ENCODE results near the gene PHYHD1. TPM values are rescaled to one million over a fixed set of nuclear protein-coding genes. Genes with fewer than 3 reads are reported as not detected.

PHYHD1 gene
- polyA plus RNA-seq, 1 of the 3 experiments (the other 2 are of a cell fraction) = not detected

GRCh38 chr9:128937310-128938165, 16.8 kb downstream of the PHYHD1 start:
- Histone ChIP-seq H2AFZ (ENCODE audit: low read depth) (no peak overlapping the region), H3K4me1 (ENCODE audit: control insufficient read depth in 1 of 2, insufficient read depth in 2 of 2, low read depth in 1 of 2, low read length in 1 of 2) (peaks cover 6 to 15% of the 10 kb centered on the region in 2 experiments; a peak in 2 of 4 replicates), H3K4me2 (no peak overlapping the region), H3K9me2 (no peaks in the 10 kb centered on the region), H3K4me3 (ENCODE audit: low read depth in 2 of 2, low read length in 1 of 2) (no peak overlapping the region), H3K36me3 (replicated peaks in 1 of 2; ENCODE audit: control insufficient read depth in 1 of 2, insufficient read depth in 2 of 2, low read length in 1 of 2) (no peaks in the 10 kb centered on the region), H3F3A (replicated peaks; ENCODE audit: insufficient read depth) (no peaks in the 10 kb centered on the region), H3K27me3 (ENCODE audit: insufficient read depth) (no peaks in the 10 kb centered on the region), H4K20me1 (ENCODE audit: insufficient read depth) (no peaks in the 10 kb centered on the region), H3K9ac (no peak overlapping the region), H3K27ac (ENCODE audit: low read depth in 2 of 2, low read length in 1 of 2) (no peak overlapping the region), H3K79me2 (ENCODE audit: insufficient read depth) (no peaks in the 10 kb centered on the region), H3K9me3 (no peaks in the 10 kb centered on the region)
- no peak for DNase-seq
- WGBS (ENCODE audit: low lambda C conversion rate) = 90% methylated on average over 9 of the region's 9 CpGs
- ChIA-PET POLR2A (interaction anchor here (1.6 kb wide), 1 partner anchor 11 kb away, joined by 3 read pairs; no protein-coding TSS in a partner anchor), CTCF (interaction anchor here (1.2 to 2.8 kb wide), 4 partner anchors 10 to 205 kb away, joined by 3 to 18 read pairs (median 6); no protein-coding TSS in a partner anchor)
- TF ChIP-seq ELF1 (IDR thresholded peaks at IDR 0.05) (no peak), GABPA (IDR thresholded peaks at IDR 0.05; ENCODE audit: low read depth) (no peak), SMC3 (IDR thresholded peaks at IDR 0.05; ENCODE audit: low read depth, low read length) (no peak), ZBTB33 (IDR thresholded peaks at IDR 0.05; ENCODE audit: borderline replicate concordance, low read depth) (no peak)
- TF ChIP-seq, protein P1, sequence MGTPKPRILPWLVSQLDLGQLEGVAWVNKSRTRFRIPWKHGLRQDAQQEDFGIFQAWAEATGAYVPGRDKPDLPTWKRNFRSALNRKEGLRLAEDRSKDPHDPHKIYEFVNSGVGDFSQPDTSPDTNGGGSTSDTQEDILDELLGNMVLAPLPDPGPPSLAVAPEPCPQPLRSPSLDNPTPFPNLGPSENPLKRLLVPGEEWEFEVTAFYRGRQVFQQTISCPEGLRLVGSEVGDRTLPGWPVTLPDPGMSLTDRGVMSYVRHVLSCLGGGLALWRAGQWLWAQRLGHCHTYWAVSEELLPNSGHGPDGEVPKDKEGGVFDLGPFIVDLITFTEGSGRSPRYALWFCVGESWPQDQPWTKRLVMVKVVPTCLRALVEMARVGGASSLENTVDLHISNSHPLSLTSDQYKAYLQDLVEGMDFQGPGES (IDR thresholded peaks at IDR 0.05; ENCODE audit: low read depth, low read length) = no peak

- H3K27me3 ChIP-seq (ENCODE audit: insufficient read depth) = no peaks in the 10 kb centered on the region
- no peaks in the 10 kb centered on the region for H3K9me2 ChIP-seq
- H3K9me3 ChIP-seq = no peaks in the 10 kb centered on the region
- TF ChIP-seq, protein P2, sequence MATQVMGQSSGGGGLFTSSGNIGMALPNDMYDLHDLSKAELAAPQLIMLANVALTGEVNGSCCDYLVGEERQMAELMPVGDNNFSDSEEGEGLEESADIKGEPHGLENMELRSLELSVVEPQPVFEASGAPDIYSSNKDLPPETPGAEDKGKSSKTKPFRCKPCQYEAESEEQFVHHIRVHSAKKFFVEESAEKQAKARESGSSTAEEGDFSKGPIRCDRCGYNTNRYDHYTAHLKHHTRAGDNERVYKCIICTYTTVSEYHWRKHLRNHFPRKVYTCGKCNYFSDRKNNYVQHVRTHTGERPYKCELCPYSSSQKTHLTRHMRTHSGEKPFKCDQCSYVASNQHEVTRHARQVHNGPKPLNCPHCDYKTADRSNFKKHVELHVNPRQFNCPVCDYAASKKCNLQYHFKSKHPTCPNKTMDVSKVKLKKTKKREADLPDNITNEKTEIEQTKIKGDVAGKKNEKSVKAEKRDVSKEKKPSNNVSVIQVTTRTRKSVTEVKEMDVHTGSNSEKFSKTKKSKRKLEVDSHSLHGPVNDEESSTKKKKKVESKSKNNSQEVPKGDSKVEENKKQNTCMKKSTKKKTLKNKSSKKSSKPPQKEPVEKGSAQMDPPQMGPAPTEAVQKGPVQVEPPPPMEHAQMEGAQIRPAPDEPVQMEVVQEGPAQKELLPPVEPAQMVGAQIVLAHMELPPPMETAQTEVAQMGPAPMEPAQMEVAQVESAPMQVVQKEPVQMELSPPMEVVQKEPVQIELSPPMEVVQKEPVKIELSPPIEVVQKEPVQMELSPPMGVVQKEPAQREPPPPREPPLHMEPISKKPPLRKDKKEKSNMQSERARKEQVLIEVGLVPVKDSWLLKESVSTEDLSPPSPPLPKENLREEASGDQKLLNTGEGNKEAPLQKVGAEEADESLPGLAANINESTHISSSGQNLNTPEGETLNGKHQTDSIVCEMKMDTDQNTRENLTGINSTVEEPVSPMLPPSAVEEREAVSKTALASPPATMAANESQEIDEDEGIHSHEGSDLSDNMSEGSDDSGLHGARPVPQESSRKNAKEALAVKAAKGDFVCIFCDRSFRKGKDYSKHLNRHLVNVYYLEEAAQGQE (IDR thresholded peaks at IDR 0.05; ENCODE audit: low read depth, low read length) = no peak
- TF ChIP-seq GATA2 (CRISPR knock-in tag; IDR thresholded peaks at IDR 0.05) (no peak), RXRA (IDR thresholded peaks at IDR 0.05; ENCODE audit: borderline replicate concordance, low read depth) (peak; percentile 40; the same call in 1 of the 2 replicates), JUND (IDR thresholded peaks at IDR 0.05) (no peak), MAX (IDR thresholded peaks at IDR 0.05; ENCODE audit: low read depth) (no peak), EZH2phosphoT487 (IDR thresholded peaks at IDR 0.05; ENCODE audit: borderline replicate concordance, low read depth) (no peak)
- DNase-seq = peak; percentile 66
- ChIA-PET POLR2A (no interaction called here), CTCF (no interaction called here)
- H3K36me3 ChIP-seq (replicated peaks in 1 of 2; ENCODE audit: control insufficient read depth in 1 of 2, insufficient read depth in 2 of 2, low read length in 1 of 2) = peaks cover 0 to 7% of the 10 kb centered on the region in 2 experiments
- H3K4me2 ChIP-seq = no peak overlapping the region; the same call in 1 of the 2 replicates
- 0 out of 2 replicates have a peak overlapping the region, but pooled peaks have one; percentile 8 for H2AFZ ChIP-seq (ENCODE audit: low read depth)
- H3K79me2 ChIP-seq (ENCODE audit: insufficient read depth) = peaks cover 3% of the 10 kb centered on the region
- peaks cover 6 to 15% of the 10 kb centered on the region in 2 experiments; a peak in 2 of 4 replicates for H3K4me1 ChIP-seq (ENCODE audit: control insufficient read depth in 1 of 2, insufficient read depth in 2 of 2, low read depth in 1 of 2, low read length in 1 of 2)
- no peak overlapping the region; a peak in 1 of 4 replicates for H3K27ac ChIP-seq (ENCODE audit: low read depth in 2 of 2, low read length in 1 of 2)
- no peak overlapping the region for H3K9ac ChIP-seq
- H3K4me3 ChIP-seq (ENCODE audit: low read depth in 2 of 2, low read length in 1 of 2) = no peak overlapping the region
- WGBS (ENCODE audit: low lambda C conversion rate) = 62% methylated on average over 9 of the region's 15 CpGs
- H4K20me1 ChIP-seq (ENCODE audit: insufficient read depth) = no peaks in the 10 kb centered on the region
- no peaks in the 10 kb centered on the region for H3F3A ChIP-seq (replicated peaks; ENCODE audit: insufficient read depth)
Observed at GRCh38 chr9:128940271-128940921, 19.6 kb downstream of the PHYHD1 start.

Measured in SK-N-SH (cell line).